ENCODE measurements around the gene SLC26A9.

- TF ChIP-seq, protein P1, sequence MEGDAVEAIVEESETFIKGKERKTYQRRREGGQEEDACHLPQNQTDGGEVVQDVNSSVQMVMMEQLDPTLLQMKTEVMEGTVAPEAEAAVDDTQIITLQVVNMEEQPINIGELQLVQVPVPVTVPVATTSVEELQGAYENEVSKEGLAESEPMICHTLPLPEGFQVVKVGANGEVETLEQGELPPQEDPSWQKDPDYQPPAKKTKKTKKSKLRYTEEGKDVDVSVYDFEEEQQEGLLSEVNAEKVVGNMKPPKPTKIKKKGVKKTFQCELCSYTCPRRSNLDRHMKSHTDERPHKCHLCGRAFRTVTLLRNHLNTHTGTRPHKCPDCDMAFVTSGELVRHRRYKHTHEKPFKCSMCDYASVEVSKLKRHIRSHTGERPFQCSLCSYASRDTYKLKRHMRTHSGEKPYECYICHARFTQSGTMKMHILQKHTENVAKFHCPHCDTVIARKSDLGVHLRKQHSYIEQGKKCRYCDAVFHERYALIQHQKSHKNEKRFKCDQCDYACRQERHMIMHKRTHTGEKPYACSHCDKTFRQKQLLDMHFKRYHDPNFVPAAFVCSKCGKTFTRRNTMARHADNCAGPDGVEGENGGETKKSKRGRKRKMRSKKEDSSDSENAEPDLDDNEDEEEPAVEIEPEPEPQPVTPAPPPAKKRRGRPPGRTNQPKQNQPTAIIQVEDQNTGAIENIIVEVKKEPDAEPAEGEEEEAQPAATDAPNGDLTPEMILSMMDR (IDR thresholded peaks at IDR 0.05 in 2 of 3, conservative IDR thresholded peaks at IDR 0.05 in 1 of 3; ENCODE audit: insufficient read depth in 2 of 3, low read depth in 1 of 3, low read length in 3 of 3), result peak; percentile 87 to 93 (median 91)
- TF ChIP-seq, protein P2, sequence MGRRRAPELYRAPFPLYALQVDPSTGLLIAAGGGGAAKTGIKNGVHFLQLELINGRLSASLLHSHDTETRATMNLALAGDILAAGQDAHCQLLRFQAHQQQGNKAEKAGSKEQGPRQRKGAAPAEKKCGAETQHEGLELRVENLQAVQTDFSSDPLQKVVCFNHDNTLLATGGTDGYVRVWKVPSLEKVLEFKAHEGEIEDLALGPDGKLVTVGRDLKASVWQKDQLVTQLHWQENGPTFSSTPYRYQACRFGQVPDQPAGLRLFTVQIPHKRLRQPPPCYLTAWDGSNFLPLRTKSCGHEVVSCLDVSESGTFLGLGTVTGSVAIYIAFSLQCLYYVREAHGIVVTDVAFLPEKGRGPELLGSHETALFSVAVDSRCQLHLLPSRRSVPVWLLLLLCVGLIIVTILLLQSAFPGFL (CRISPR knock-in tag; IDR thresholded peaks at IDR 0.05), result no peak
- no peak for TF ChIP-seq ZNF282 (CRISPR knock-in tag; IDR thresholded peaks at IDR 0.05)
- no peak for TF ChIP-seq ARID4B (CRISPR knock-in tag; IDR thresholded peaks at IDR 0.05)
- no peak for TF ChIP-seq ZNF274 (IDR thresholded peaks at IDR 0.05; ENCODE audit: borderline replicate concordance, low read depth, low read length)
- no peak for TF ChIP-seq MYC (IDR thresholded peaks at IDR 0.05; ENCODE audit: low read depth, low read length)
- TF ChIP-seq MYC (CRISPR knock-in tag; IDR thresholded peaks at IDR 0.05; ENCODE audit: borderline replicate concordance, low read depth), result no peak
- no peak for TF ChIP-seq PTBP1 (IDR thresholded peaks at IDR 0.05; ENCODE audit: low read depth, low read length)
Observed at GRCh38 chr1:205983925-205984725, 40.9 kb upstream of the SLC26A9 start.
